K562 (cell line): ENCODE results near the gene SNX9. TPM values are rescaled to one million over a fixed set of nuclear protein-coding genes. Genes with fewer than 3 reads are reported as not detected.

Experiments
- ATAC-seq: fragments of 200-7000 bp; cut with Tn5 transposase; 3 replicates; pipeline ENCODE4 v1.9.1; 2020; ENCODE audit warnings: moderate library complexity
- BruUV-seq: library from RNA; stranded (reverse); fragments of 400-500 nt; replicated peaks from 2 replicates; lab custom pipeline; 2021; lab: Mats Ljungman, UMichigan
- CTCF ChIA-PET: fragments of 300-600 bp; formaldehyde crosslinking; extraction: SDS; loops from one replicate; lab custom pipeline; 2021; ENCODE audit warnings: low intra/inter-chr PET ratio; lab: Yijun Ruan, JAX
- POLR2A ChIA-PET: fragments of 300-600, 350-650 bp; sonication (Branson Sonifier 250); formaldehyde crosslinking; extraction: SDS; loops from one replicate; lab custom pipeline; 2021; ENCODE audit warnings: antibody characterized with exemption, inconsistent platforms; lab: Yijun Ruan, JAX
- DNase-seq, 4 experiments: peaks; one replicate each; pipeline versions ENCODE4 v3.0.0 to v3.0.0-alpha.2; 2011 to 2018; ENCODE audit warnings: low spot score in 3 of 4, mixed read lengths in 3 of 4; ENCODE audit errors: extremely low read depth in 1 of 4
- FAIRE-seq: peaks from 2 replicates; lab custom pipeline; 2011; peaks lifted over from hg19 to GRCh38; lab: Jason Lieb, UNC
- H2AFZ ChIP-seq: 2 replicates; pipeline ENCODE4 v1.6.0; 2011; ENCODE audit warnings: low read depth, low read length, control low read depth, inconsistent platforms
- H3K27ac ChIP-seq: fragments of 200-600 bp; 3 replicates; pipeline ENCODE4 v1.8.0; 2011; ENCODE audit warnings: low read depth, mild to moderate bottlenecking, control low read depth, inconsistent platforms, low read length, moderate library complexity, mixed read lengths; ENCODE audit errors: extremely low read depth
- H3K27me3 ChIP-seq, 2 experiments: fragments of 300-600 bp in 1 of 2; 2 replicates in 1 of 2; 3 replicates in 1 of 2; pipeline versions ENCODE4 v1.6.0 to v1.8.0; 2011; ENCODE audit warnings: inconsistent platforms in 2 of 2, low read length in 2 of 2, mild to moderate bottlenecking in 1 of 2, mixed read lengths in 1 of 2, moderate library complexity in 1 of 2; ENCODE audit not compliant: control insufficient read depth in 2 of 2, insufficient read depth in 2 of 2
- H3K36me3 ChIP-seq: fragments of 300-600 bp; 3 replicates; pipeline ENCODE4 v1.8.0; 2011; ENCODE audit warnings: mild to moderate bottlenecking, low read length, inconsistent platforms; ENCODE audit not compliant: control insufficient read depth, insufficient read depth
- H3K4me1 ChIP-seq, 2 experiments: fragments of 200-600 bp in 1 of 2; replicated peaks in 1 of 2; 2 replicates in 1 of 2; 3 replicates in 1 of 2; pipeline versions ENCODE4 v1.5.1 to v1.8.0; 2011; ENCODE audit warnings: inconsistent platforms in 2 of 2, low read length in 2 of 2, mild to moderate bottlenecking in 1 of 2, mixed read lengths in 1 of 2, moderate library complexity in 1 of 2; ENCODE audit not compliant: control insufficient read depth in 2 of 2, insufficient read depth in 2 of 2
- H3K4me2 ChIP-seq: 2 replicates; pipeline ENCODE4 v1.6.1; 2011; ENCODE audit warnings: low read length, control low read depth, inconsistent platforms, mixed read lengths; ENCODE audit not compliant: insufficient read depth
- H3K4me3 ChIP-seq: fragments of 200-600 bp; sonication (generic), shearing (Covaris generic); 2 replicates; pipeline ENCODE4 v1.5.1; 2016; ENCODE audit warnings: control low read depth, inconsistent platforms
- H3K79me2 ChIP-seq: fragments of 200-600 bp; 3 replicates; pipeline ENCODE4 v1.8.0; 2011; ENCODE audit warnings: low read length, inconsistent platforms; ENCODE audit not compliant: control insufficient read depth, insufficient read depth
- H3K9ac ChIP-seq, 2 experiments: 2 replicates each; pipeline versions ENCODE4 v1.6.0 to v1.6.1; 2011; ENCODE audit warnings: low read depth in 2 of 2, low read length in 2 of 2, control low read depth in 1 of 2, inconsistent platforms in 1 of 2, mild to moderate bottlenecking in 1 of 2, mixed read lengths in 1 of 2; ENCODE audit not compliant: insufficient read depth in 1 of 2
- H3K9me1 ChIP-seq: one replicate; pipeline ENCODE4 v1.6.0; 2011; ENCODE audit warnings: inconsistent platforms, mild to moderate bottlenecking, low read length, moderate library complexity; ENCODE audit not compliant: control insufficient read depth, insufficient read depth
- H3K9me3 ChIP-seq: replicated peaks from 2 replicates; pipeline ENCODE4 v1.5.1; 2011; ENCODE audit warnings: low read depth, low read length, inconsistent platforms; ENCODE audit not compliant: control insufficient read depth, insufficient read depth
- H4K20me1 ChIP-seq: replicated peaks from 2 replicates; pipeline ENCODE4 v1.6.1; 2011; ENCODE audit warnings: low read length, inconsistent platforms, mixed read lengths; ENCODE audit not compliant: control insufficient read depth, insufficient read depth
- NBN ChIP-seq: fragments of 450-650 bp; IDR thresholded peaks from 2 replicates; pipeline ENCODE4 v1.6.1; 2016; ENCODE audit warnings: low read depth, mild to moderate bottlenecking
- POLR2AphosphoS5 ChIP-seq: IDR thresholded peaks from 2 replicates; pipeline ENCODE4 v1.6.1; 2011; ENCODE audit warnings: mild to moderate bottlenecking, low read depth, low read length, moderate library complexity; ENCODE audit not compliant: control insufficient read depth, insufficient read depth
- POLR2B ChIP-seq: fragments of 450-650 bp; IDR thresholded peaks from 2 replicates; pipeline ENCODE4 v1.6.1; 2018; ENCODE audit warnings: low read depth; ENCODE audit not compliant: partially characterized antibody
- PPARD ChIP-seq: fragments of 250-450 bp; sonication (Bioruptor Pico); IDR thresholded peaks from 2 replicates; pipeline ENCODE4 v1.8.0; 2022; ENCODE audit warnings: inconsistent platforms, mild to moderate bottlenecking, moderate library complexity
- SAP30 ChIP-seq: fragments of 200-600 bp; sonication (generic); IDR thresholded peaks from 2 replicates; pipeline ENCODE4 v1.6.1; 2012; ENCODE audit warnings: borderline replicate concordance, low read depth, mild to moderate bottlenecking, moderate library complexity, low read length, control low read depth, inconsistent platforms; ENCODE audit not compliant: insufficient read depth, poor library complexity, severe bottlenecking
- SIX5 ChIP-seq, 2 experiments: IDR thresholded peaks; 2 replicates each; pipeline ENCODE4 v1.6.1; 2011; ENCODE audit warnings: low read length in 2 of 2, borderline replicate concordance in 1 of 2, low read depth in 1 of 2, mild to moderate bottlenecking in 1 of 2, moderate library complexity in 1 of 2; ENCODE audit not compliant: insufficient read depth in 1 of 2
- TCF7 ChIP-seq: sonication (generic); IDR thresholded peaks from 2 replicates; pipeline ENCODE4 v1.6.1; 2016; ENCODE audit warnings: antibody characterized with exemption, borderline replicate concordance
- ZKSCAN3 ChIP-seq: fragments of 250-450 bp; sonication (Bioruptor Pico); IDR thresholded peaks from 2 replicates; pipeline ENCODE4 v1.4.0; 2020
- ZNF134 ChIP-seq: fragments of 250-450 bp; sonication (Bioruptor Pico); conservative IDR thresholded peaks from 2 replicates; pipeline ENCODE4 v1.4.0; 2020
- ZNF239 ChIP-seq: fragments of 250-450 bp; sonication (Bioruptor Pico); IDR thresholded peaks from 2 replicates; pipeline ENCODE4 v1.4.0; 2020; ENCODE audit warnings: mild to moderate bottlenecking
- ZNF444 ChIP-seq: fragments of 250-450 bp; sonication (Bioruptor Pico); IDR thresholded peaks from 2 replicates; pipeline ENCODE4 v1.4.0; 2020; ENCODE audit warnings: mild to moderate bottlenecking, moderate library complexity
- WGBS: fragments of 100-300 bp; shearing (Covaris generic); methylation state at CpG from one replicate; pipeline ENCODE4 v1.1.6; 2016; ENCODE audit warnings: low coverage, mixed read lengths; ENCODE audit not compliant: insufficient coverage; ENCODE audit errors: missing lambda C conversion rate; 5-methylcytosine and 5-hydroxymethylcytosine counted together
- in situ Hi-C: fragments of 300-500 bp; cut with MboI; formaldehyde crosslinking; loops from 4 replicates; pipeline ENCODE4 v1.15.0; 2018; ENCODE audit warnings: inconsistent platforms, mixed read lengths
- intact Hi-C: fragments of 100-400 bp; cut with micrococcal nuclease; formaldehyde crosslinking; loops from 2 replicates; pipeline ENCODE4 v1.14.2; 2022
- polyA plus RNA-seq, 8 experiments: library from polyadenylated mRNA; depleted of rRNA in 4 of 8; stranded (reverse) in 5 of 8; unstranded in 3 of 8; fragments of >200 nt; fragmentation: Nextera tagmentation in 2 of 8; fragmentation: Illumina TruSeq in 1 of 8; extraction: Ambion mirVana in 2 of 8; extraction: Trizol in 1 of 8; gene quantifications; 2 replicates each; pipeline versions ENCODE4 v1.2.1 to v1.2.3, GENCODE V29; 2011 to 2014; ENCODE audit warnings: inconsistent platforms in 1 of 8, missing spikeins in 1 of 8
- total RNA-seq, 7 experiments: library from RNA; depleted of rRNA in 6 of 7; stranded (reverse); fragments of >200 nt in 6 of 7; fragmentation: Illumina TruSeq in 2 of 7; extraction: Trizol in 2 of 7; gene quantifications; 2 replicates each; pipeline versions ENCODE4 v1.2.1 to v1.2.3, GENCODE V29; 2011 to 2021; ENCODE audit warnings: low replicate concordance in 1 of 7
- TF ChIP-seq, protein P1 (sequence below): IDR thresholded peaks from 2 replicates; pipeline ENCODE4 v1.6.1; 2011; ENCODE audit not compliant: insufficient read length; ENCODE audit errors: extremely low read depth
- TF ChIP-seq, protein P2 (sequence below): fragments of 250-450 bp; sonication (Bioruptor Pico); IDR thresholded peaks from 2 replicates; pipeline ENCODE4 v1.8.0; 2022; ENCODE audit warnings: inconsistent platforms, mild to moderate bottlenecking, moderate library complexity, borderline replicate concordance
- TF ChIP-seq, protein P3 (sequence below): sonication (generic); formaldehyde crosslinking; IDR thresholded peaks from 2 replicates; pipeline ENCODE4 v1.8.0; 2022; ENCODE audit warnings: missing genetic modification reagents, mild to moderate bottlenecking, moderate library complexity, borderline replicate concordance

The SNX9 gene
- total and polyA plus RNA-seq, 9 of the 15 experiments (the other 6 are each of a cell fraction or from before 2014, with no cell fraction given): 6.0 to 81.7 (median 57.1) TPM

DNA sequence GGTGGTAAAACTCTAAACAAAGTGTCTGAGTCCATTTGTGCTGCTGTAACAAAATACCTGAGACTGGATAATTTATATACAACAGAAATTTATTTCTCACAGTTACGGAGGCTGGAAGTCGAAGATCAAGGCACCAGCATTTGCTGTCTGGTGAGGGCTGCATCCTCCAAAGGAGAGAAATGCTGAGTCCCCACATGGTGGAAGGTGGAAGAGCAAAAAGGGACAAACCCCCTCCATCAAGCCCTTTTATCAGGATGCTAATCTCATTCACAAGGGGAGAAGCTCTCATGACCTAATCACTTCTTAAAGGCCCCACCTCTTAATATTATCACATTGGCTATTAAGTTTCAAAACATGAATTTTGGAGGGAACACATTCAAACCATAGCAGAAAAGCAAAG lies 102.7 kb downstream of the SNX9 start:
- BruUV-seq: no TSS peak
- H3K9me1 ChIP-seq: no peaks in the 10 kb centered on the region
- POLR2A ChIA-PET: no interaction called here
- no peak overlapping the region for H2AFZ ChIP-seq
- H3K4me2 ChIP-seq: no peak overlapping the region
- no peak for DNase-seq
- ATAC-seq: no peak; the same call in 2 of the 3 replicates
- H4K20me1 ChIP-seq: no peaks in the 10 kb centered on the region
- H3K4me1 ChIP-seq: no peaks in the 10 kb centered on the region
- peaks cover 97% of the 10 kb centered on the region for H3K36me3 ChIP-seq
- H3K4me3 ChIP-seq: no peak overlapping the region
- no peaks in the 10 kb centered on the region for H3K9me3 ChIP-seq
- H3K79me2 ChIP-seq: no peaks in the 10 kb centered on the region
- no peak overlapping the region for H3K27ac ChIP-seq
- H3K9ac ChIP-seq: no peak overlapping the region
- CTCF ChIA-PET: no interaction called here
- H3K27me3 ChIP-seq: no peaks in the 10 kb centered on the region
- TF ChIP-seq SIX5 (IDR thresholded peaks at IDR 0.05; ENCODE audit: borderline replicate concordance in 1 of 2, insufficient read depth in 1 of 2, low read depth in 1 of 2, low read length in 2 of 2): no peak
- TF ChIP-seq, protein P1, sequence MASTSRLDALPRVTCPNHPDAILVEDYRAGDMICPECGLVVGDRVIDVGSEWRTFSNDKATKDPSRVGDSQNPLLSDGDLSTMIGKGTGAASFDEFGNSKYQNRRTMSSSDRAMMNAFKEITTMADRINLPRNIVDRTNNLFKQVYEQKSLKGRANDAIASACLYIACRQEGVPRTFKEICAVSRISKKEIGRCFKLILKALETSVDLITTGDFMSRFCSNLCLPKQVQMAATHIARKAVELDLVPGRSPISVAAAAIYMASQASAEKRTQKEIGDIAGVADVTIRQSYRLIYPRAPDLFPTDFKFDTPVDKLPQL: no peak
- TF ChIP-seq POLR2AphosphoS5: 0 out of 2 replicates have a peak, but pooled peaks have one; percentile 9
- TF ChIP-seq NBN: no peak
- no peak for TF ChIP-seq ZKSCAN3 (CRISPR knock-in tag)
- intact Hi-C loops (no loop called here), in situ Hi-C loops (no loop called here)
- WGBS: 97% methylated on average over 2 of the region's 2 CpGs
- FAIRE-seq: no peak

DNA sequence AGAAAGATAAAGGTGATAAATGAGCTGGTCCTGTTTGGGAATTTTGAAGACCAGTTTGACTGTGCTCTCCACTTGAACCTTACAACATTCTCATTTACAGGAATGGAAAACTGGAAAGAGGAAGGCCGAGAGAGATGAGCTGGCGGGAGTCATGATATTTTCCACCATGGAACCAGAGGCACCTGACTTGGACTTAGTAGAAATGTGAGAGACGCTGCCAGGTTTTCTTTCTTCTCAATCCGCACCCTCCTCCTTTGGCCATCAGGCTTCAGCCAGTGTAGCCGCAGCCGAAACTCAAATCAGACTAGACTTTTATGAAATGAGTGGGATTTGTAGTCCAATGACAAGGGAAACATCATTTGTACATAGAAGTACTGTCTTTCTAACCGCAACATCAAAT lies 104.0 kb downstream of the SNX9 start:
- in situ Hi-C loops: no loop called here
- intact Hi-C loops: no loop called here
- FAIRE-seq: no peak
- Histone ChIP-seq H3K27ac (no peak overlapping the region), H3K4me3 (no peak overlapping the region), H2AFZ (no peak overlapping the region), H4K20me1 (no peaks in the 10 kb centered on the region), H3K27me3 (no peaks in the 10 kb centered on the region), H3K9me1 (no peaks in the 10 kb centered on the region), H3K36me3 (peaks cover 97% of the 10 kb centered on the region), H3K4me2 (no peak overlapping the region), H3K9me3 (no peaks in the 10 kb centered on the region), H3K9ac (no peak overlapping the region), H3K4me1 (no peaks in the 10 kb centered on the region), H3K79me2 (no peaks in the 10 kb centered on the region)
- WGBS: 96% methylated on average over 6 of the region's 7 CpGs
- ChIA-PET CTCF (no interaction called here), POLR2A (no interaction called here)
- no TSS peak for BruUV-seq
- DNase-seq: no peak
- no peak for ATAC-seq
- TF ChIP-seq PPARD: no peak
- TF ChIP-seq, protein P2, sequence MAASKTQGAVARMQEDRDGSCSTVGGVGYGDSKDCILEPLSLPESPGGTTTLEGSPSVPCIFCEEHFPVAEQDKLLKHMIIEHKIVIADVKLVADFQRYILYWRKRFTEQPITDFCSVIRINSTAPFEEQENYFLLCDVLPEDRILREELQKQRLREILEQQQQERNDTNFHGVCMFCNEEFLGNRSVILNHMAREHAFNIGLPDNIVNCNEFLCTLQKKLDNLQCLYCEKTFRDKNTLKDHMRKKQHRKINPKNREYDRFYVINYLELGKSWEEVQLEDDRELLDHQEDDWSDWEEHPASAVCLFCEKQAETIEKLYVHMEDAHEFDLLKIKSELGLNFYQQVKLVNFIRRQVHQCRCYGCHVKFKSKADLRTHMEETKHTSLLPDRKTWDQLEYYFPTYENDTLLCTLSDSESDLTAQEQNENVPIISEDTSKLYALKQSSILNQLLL (CRISPR knock-in tag): no peak
- no peak for TF ChIP-seq TCF7
- TF ChIP-seq POLR2B: no peak
- TF ChIP-seq ZNF239: no peak
- no peak for TF ChIP-seq ZNF134 (CRISPR knock-in tag)
- TF ChIP-seq, protein P3, sequence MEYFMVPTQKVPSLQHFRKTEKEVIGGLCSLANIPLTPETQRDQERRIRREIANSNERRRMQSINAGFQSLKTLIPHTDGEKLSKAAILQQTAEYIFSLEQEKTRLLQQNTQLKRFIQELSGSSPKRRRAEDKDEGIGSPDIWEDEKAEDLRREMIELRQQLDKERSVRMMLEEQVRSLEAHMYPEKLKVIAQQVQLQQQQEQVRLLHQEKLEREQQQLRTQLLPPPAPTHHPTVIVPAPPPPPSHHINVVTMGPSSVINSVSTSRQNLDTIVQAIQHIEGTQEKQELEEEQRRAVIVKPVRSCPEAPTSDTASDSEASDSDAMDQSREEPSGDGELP (CRISPR knock-in tag): no peak
- no peak for TF ChIP-seq SAP30
- TF ChIP-seq ZNF444 (CRISPR knock-in tag): no peak
